ENCODE data around the gene GCGR. TPM values are rescaled to one million over a fixed set of nuclear protein-coding genes. Genes with fewer than 3 reads are reported as not detected.
A peak's percentile ranks its signal among the peaks of the same experiment; 100 is the strongest.

Gene GCGR
- total RNA-seq, 1 experiment from 2014 or later = not detected

DNA sequence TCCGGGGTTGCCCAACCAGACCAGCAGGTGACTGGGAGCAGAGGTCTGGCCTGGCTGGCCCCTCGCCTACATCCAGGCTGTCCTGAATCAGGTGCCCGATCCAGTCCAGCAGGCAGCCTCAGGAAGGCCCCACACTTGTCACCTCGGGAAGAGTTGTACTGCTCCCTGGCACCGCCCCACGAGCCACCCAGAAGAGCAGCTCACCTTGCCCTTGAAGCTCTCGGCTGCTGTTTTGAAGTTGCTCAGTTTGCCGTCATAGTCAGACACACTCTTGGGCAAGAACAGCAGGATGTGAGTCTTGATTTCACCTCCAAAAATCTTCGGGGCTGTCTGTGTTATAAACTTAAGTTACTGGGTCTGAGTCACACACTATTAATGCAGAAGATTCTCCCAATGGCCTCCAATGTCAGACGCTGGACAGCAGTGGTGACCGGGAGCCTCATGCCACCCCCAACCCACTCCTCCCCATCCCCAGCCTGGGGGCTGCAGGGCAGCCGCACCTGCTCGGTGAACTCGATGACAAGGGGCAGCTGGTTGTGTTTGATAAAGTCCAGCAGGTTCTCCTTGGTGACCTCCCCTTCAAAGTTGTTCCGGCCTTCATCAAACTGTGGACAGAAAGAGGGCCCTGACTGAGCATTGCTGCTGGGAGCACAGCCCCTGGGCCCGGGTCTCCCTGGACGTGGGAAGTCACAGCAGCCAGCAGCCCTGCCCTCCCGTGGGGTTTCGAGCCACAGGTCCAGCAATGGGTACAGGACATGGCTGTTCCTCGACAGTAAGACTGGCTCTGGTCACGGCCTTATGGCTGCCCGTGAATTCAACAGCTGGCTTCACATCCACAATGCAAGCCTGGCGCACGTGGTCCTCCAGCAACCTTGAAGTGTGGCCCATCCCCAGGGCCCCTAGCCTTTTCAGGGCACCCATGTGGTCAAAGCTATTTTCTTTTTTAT is 43.1 kb downstream of the GCGR start:
- Histone ChIP-seq H3K27me3 (ENCODE audit: low read length) (no peaks in the 10 kb centered on the region), H3K4me3 (ENCODE audit: low read length) (no peak overlapping the region), H3K36me3 (ENCODE audit: insufficient read depth, low read length) (peaks cover 18% of the 10 kb centered on the region), H3K79me2 (ENCODE audit: low read length) (no peaks in the 10 kb centered on the region), H4K20me1 (ENCODE audit: insufficient read depth, low read depth, low read length) (no peaks in the 10 kb centered on the region), H3K27ac (ENCODE audit: low read length) (no peak overlapping the region), H3K9ac (ENCODE audit: low read length) (no peak overlapping the region), H3K9me2 (replicated peaks; ENCODE audit: insufficient read depth, low read length) (no peaks in the 10 kb centered on the region), H3K9me3 (ENCODE audit: low read length) (no peaks in the 10 kb centered on the region), H2AFZ (ENCODE audit: low read length) (no peak overlapping the region), H3K4me1 (ENCODE audit: low read length) (no peaks in the 10 kb centered on the region), H3K4me2 (ENCODE audit: low read depth, low read length, poor library complexity, severe bottlenecking) (no peak overlapping the region)
- no peak for DNase-seq

- Histone ChIP-seq H4K20me1 (ENCODE audit: insufficient read depth, low read depth, low read length) (no peaks in the 10 kb centered on the region), H3K4me2 (ENCODE audit: low read depth, low read length, poor library complexity, severe bottlenecking) (no peak overlapping the region), H3K27ac (ENCODE audit: low read length) (no peak overlapping the region), H2AFZ (ENCODE audit: low read length) (no peak overlapping the region), H3K9me2 (replicated peaks; ENCODE audit: insufficient read depth, low read length) (no peaks in the 10 kb centered on the region), H3K4me1 (ENCODE audit: low read length) (no peaks in the 10 kb centered on the region), H3K9ac (ENCODE audit: low read length) (no peak overlapping the region), H3K27me3 (ENCODE audit: low read length) (no peaks in the 10 kb centered on the region), H3K36me3 (ENCODE audit: insufficient read depth, low read length) (peaks cover 25% of the 10 kb centered on the region), H3K4me3 (ENCODE audit: low read length) (no peak overlapping the region), H3K9me3 (ENCODE audit: low read length) (no peaks in the 10 kb centered on the region), H3K79me2 (ENCODE audit: low read length) (no peaks in the 10 kb centered on the region)
- DNase-seq = no peak
Measured at GRCh38 chr17:81849457-81849856, 45.5 kb downstream of the GCGR start.

DNA sequence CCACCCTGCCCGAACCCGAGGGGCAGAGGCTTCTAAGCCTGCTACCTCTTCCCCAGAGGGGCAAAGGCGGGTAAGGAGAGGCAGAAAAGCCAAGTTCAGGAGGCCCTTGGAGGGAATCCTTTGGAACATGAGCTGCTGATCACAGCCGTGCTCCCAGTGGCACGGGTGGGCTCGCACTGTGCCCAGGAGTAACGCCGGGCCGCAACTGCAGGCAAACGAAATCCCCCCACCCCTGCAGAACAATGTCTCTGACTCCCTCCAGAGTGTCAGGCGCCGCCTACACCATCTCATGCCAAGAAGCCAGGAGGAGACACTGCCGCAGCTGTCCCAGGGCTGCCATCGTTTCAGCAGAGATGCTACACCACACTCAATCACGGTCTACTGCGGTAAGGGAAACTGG is 47.5 kb downstream of the GCGR start:
- H4K20me1 ChIP-seq (ENCODE audit: insufficient read depth, low read depth, low read length) = no peaks in the 10 kb centered on the region
- H3K9me2 ChIP-seq (replicated peaks; ENCODE audit: insufficient read depth, low read length) = no peaks in the 10 kb centered on the region
- H3K9ac ChIP-seq (ENCODE audit: low read length) = no peak overlapping the region
- no peaks in the 10 kb centered on the region for H3K27me3 ChIP-seq (ENCODE audit: low read length)
- H2AFZ ChIP-seq (ENCODE audit: low read length) = no peak overlapping the region
- H3K36me3 ChIP-seq (ENCODE audit: insufficient read depth, low read length) = peaks cover 26% of the 10 kb centered on the region
- no peak overlapping the region for H3K4me2 ChIP-seq (ENCODE audit: low read depth, low read length, poor library complexity, severe bottlenecking)
- no peak for DNase-seq
- H3K4me3 ChIP-seq (ENCODE audit: low read length) = no peak overlapping the region
- no peaks in the 10 kb centered on the region for H3K9me3 ChIP-seq (ENCODE audit: low read length)
- no peaks in the 10 kb centered on the region; the same call in 1 of the 2 replicates for H3K79me2 ChIP-seq (ENCODE audit: low read length)
- H3K27ac ChIP-seq (ENCODE audit: low read length) = no peak overlapping the region
- no peaks in the 10 kb centered on the region for H3K4me1 ChIP-seq (ENCODE audit: low read length)

GRCh38 chr17:81852237-81852636 is 48.3 kb downstream of the GCGR start:
- Histone ChIP-seq H3K79me2 (ENCODE audit: low read length) (peaks cover under 1% of the 10 kb centered on the region), H4K20me1 (ENCODE audit: insufficient read depth, low read depth, low read length) (no peaks in the 10 kb centered on the region), H3K9ac (ENCODE audit: low read length) (no peak overlapping the region), H2AFZ (ENCODE audit: low read length) (no peak overlapping the region), H3K9me2 (replicated peaks; ENCODE audit: insufficient read depth, low read length) (no peaks in the 10 kb centered on the region), H3K36me3 (ENCODE audit: insufficient read depth, low read length) (peaks cover 26% of the 10 kb centered on the region), H3K27ac (ENCODE audit: low read length) (no peak overlapping the region), H3K4me2 (ENCODE audit: low read depth, low read length, poor library complexity, severe bottlenecking) (no peak overlapping the region), H3K9me3 (ENCODE audit: low read length) (no peaks in the 10 kb centered on the region), H3K4me3 (ENCODE audit: low read length) (no peak overlapping the region), H3K27me3 (ENCODE audit: low read length) (no peaks in the 10 kb centered on the region), H3K4me1 (ENCODE audit: low read length) (no peaks in the 10 kb centered on the region)
- no peak for DNase-seq

- no peak overlapping the region for H3K4me2 ChIP-seq (ENCODE audit: low read depth, low read length, poor library complexity, severe bottlenecking)
- H3K9me3 ChIP-seq (ENCODE audit: low read length) = no peaks in the 10 kb centered on the region
- no peak overlapping the region for H3K9ac ChIP-seq (ENCODE audit: low read length)
- peak; percentile 61 for DNase-seq
- no peak overlapping the region for H3K27ac ChIP-seq (ENCODE audit: low read length)
- no peak overlapping the region for H2AFZ ChIP-seq (ENCODE audit: low read length)
- H3K27me3 ChIP-seq (ENCODE audit: low read length) = no peaks in the 10 kb centered on the region
- H4K20me1 ChIP-seq (ENCODE audit: insufficient read depth, low read depth, low read length) = peaks cover 19% of the 10 kb centered on the region
- H3K4me3 ChIP-seq (ENCODE audit: low read length) = no peak overlapping the region
- H3K36me3 ChIP-seq (ENCODE audit: insufficient read depth, low read length) = peaks cover 42% of the 10 kb centered on the region
- no peaks in the 10 kb centered on the region for H3K9me2 ChIP-seq (replicated peaks; ENCODE audit: insufficient read depth, low read length)
- H3K4me1 ChIP-seq (ENCODE audit: low read length) = peaks cover 12% of the 10 kb centered on the region
- H3K79me2 ChIP-seq (ENCODE audit: low read length) = peaks cover 29% of the 10 kb centered on the region
Measured at GRCh38 chr17:81854974-81855774, 51.2 kb downstream of the GCGR start.

GRCh38 chr17:81858170-81858966 is 54.4 kb downstream of the GCGR start:
- Histone ChIP-seq H3K9me3 (ENCODE audit: low read length) (no peaks in the 10 kb centered on the region), H3K9me2 (replicated peaks; ENCODE audit: insufficient read depth, low read length) (no peaks in the 10 kb centered on the region), H3K4me3 (ENCODE audit: low read length) (peak overlapping the region; percentile 85; the same call in 1 of the 2 replicates), H3K27ac (ENCODE audit: low read length) (no peak overlapping the region), H3K4me2 (ENCODE audit: low read depth, low read length, poor library complexity, severe bottlenecking) (peak overlapping the region; percentile 81), H3K9ac (ENCODE audit: low read length) (peak overlapping the region; percentile 98; the same call in 1 of the 2 replicates), H3K36me3 (ENCODE audit: insufficient read depth, low read length) (peaks cover 38% of the 10 kb centered on the region), H4K20me1 (ENCODE audit: insufficient read depth, low read depth, low read length) (peaks cover 19% of the 10 kb centered on the region), H3K27me3 (ENCODE audit: low read length) (no peaks in the 10 kb centered on the region), H3K79me2 (ENCODE audit: low read length) (peaks cover 54% of the 10 kb centered on the region), H2AFZ (ENCODE audit: low read length) (no peak overlapping the region), H3K4me1 (ENCODE audit: low read length) (peaks cover 28% of the 10 kb centered on the region)
- DNase-seq = no peak

- Histone ChIP-seq H3K27me3 (ENCODE audit: low read length) (no peaks in the 10 kb centered on the region), H3K4me3 (ENCODE audit: low read length) (peak overlapping the region; percentile 85), H2AFZ (ENCODE audit: low read length) (no peak overlapping the region), H3K79me2 (ENCODE audit: low read length) (peaks cover 58% of the 10 kb centered on the region), H3K4me2 (ENCODE audit: low read depth, low read length, poor library complexity, severe bottlenecking) (peak overlapping the region; percentile 81), H3K9me2 (replicated peaks; ENCODE audit: insufficient read depth, low read length) (no peaks in the 10 kb centered on the region), H3K27ac (ENCODE audit: low read length) (peak overlapping the region; percentile 7; the same call in 1 of the 2 replicates), H3K9me3 (ENCODE audit: low read length) (no peaks in the 10 kb centered on the region), H4K20me1 (ENCODE audit: insufficient read depth, low read depth, low read length) (peaks cover 19% of the 10 kb centered on the region), H3K9ac (ENCODE audit: low read length) (peak overlapping the region; percentile 98), H3K4me1 (ENCODE audit: low read length) (peaks cover 30% of the 10 kb centered on the region), H3K36me3 (ENCODE audit: insufficient read depth, low read length) (peaks cover 39% of the 10 kb centered on the region; the same call in 1 of the 2 replicates)
- no peak for DNase-seq
Measured at GRCh38 chr17:81858967-81859905, 55.3 kb downstream of the GCGR start.

All from Karpas-422 (cell line).